HCT116 (cell line): ENCODE measurements around the gene ERN1. TPM values are rescaled to one million over a fixed set of nuclear protein-coding genes. Genes with fewer than 3 reads are reported as not detected.

ENCODE experiments used
- ATAC-seq: fragments of 200-7000 bp; cut with Tn5 transposase; 2 replicates; pipeline ENCODE4 v1.9.1; 2020; ENCODE audit warnings: mild to moderate bottlenecking, moderate library complexity
- BruUV-seq: library from RNA; stranded (reverse); fragments of 400-500 nt; replicated peaks from 2 replicates; lab custom pipeline; 2021; lab: Mats Ljungman, UMichigan
- CTCF ChIA-PET: fragments of 300-600 bp; sonication (Branson Sonifier 250); formaldehyde crosslinking; loops from one replicate; lab custom pipeline; 2021; ENCODE audit warnings: antibody characterized with exemption; lab: Charles Lee
- POLR2A ChIA-PET: fragments of 300-600, 350-600 bp; sonication (Branson Sonifier 250); formaldehyde crosslinking; loops from one replicate; lab custom pipeline; 2021; ENCODE audit warnings: antibody characterized with exemption; lab: Charles Lee
- RAD21 ChIA-PET, 2 experiments: fragments of 300-600 bp; sonication (Branson Sonifier 250); formaldehyde crosslinking; loops; one replicate each; lab custom pipeline; 2023; ENCODE audit warnings: low total read pairs in 2 of 2; ENCODE audit not compliant: uncharacterized antibody in 2 of 2, unreplicated experiment in 2 of 2, low non-redundant PET in 1 of 2; lab: Charles Lee
- DNase-seq: peaks from one replicate; pipeline ENCODE4 v3.0.0-alpha.2; 2010; ENCODE audit warnings: low read depth, low spot score
- H2AFZ ChIP-seq: fragments of 200-600 bp; shearing (Covaris generic), sonication (generic); 2 replicates; pipeline ENCODE4 v1.6.1; 2017; ENCODE audit warnings: low read depth, mixed run types, mixed read lengths, antibody characterized with exemption, low read length; ENCODE audit not compliant: poor library complexity, severe bottlenecking
- H3K27ac ChIP-seq: 2 replicates; pipeline ENCODE4 v1.5.1; 2012; ENCODE audit warnings: low read depth, low read length
- H3K27me3 ChIP-seq: fragments of 200-600 bp; sonication (generic); 2 replicates; pipeline ENCODE4 v1.6.1; 2016; ENCODE audit warnings: mixed run types, low read length, mixed read lengths; ENCODE audit not compliant: insufficient read depth
- H3K36me3 ChIP-seq, 2 experiments: fragments of 200-500 bp in 1 of 2; fragments of 200-600 bp in 1 of 2; sonication (Bioruptor generic) in 1 of 2; sonication (generic) in 1 of 2; 2 replicates each; pipeline versions ENCODE4 v1.5.1 to v1.6.1; 2014 to 2016; ENCODE audit warnings: low read length in 2 of 2, inconsistent platforms in 1 of 2, mixed read lengths in 1 of 2, mixed run types in 1 of 2; ENCODE audit not compliant: insufficient read depth in 2 of 2, control insufficient read depth in 1 of 2
- H3K4me1 ChIP-seq, 2 experiments: fragments of 200-600 bp in 1 of 2; sonication (generic) in 1 of 2; 2 replicates each; pipeline versions ENCODE4 v1.5.1 to v1.6.1; 2012 to 2017; ENCODE audit warnings: low read length in 2 of 2, inconsistent platforms in 1 of 2, mild to moderate bottlenecking in 1 of 2, mixed read lengths in 1 of 2, mixed run types in 1 of 2, moderate library complexity in 1 of 2; ENCODE audit not compliant: insufficient read depth in 2 of 2, control insufficient read depth in 1 of 2
- H3K4me2 ChIP-seq: fragments of 200-600 bp; sonication (generic); 2 replicates; pipeline ENCODE4 v1.6.1; 2017; ENCODE audit warnings: mixed run types, low read length, mixed read lengths
- H3K4me3 ChIP-seq, 2 experiments: fragments of 200-600 bp in 1 of 2; sonication (generic) in 1 of 2; replicated peaks in 1 of 2; 2 replicates each; pipeline ENCODE4 v1.5.1; 2011 to 2016; ENCODE audit warnings: low read length in 2 of 2, control low read depth in 1 of 2, low read depth in 1 of 2, mild to moderate bottlenecking in 1 of 2, mixed read lengths in 1 of 2, mixed run types in 1 of 2
- H3K79me2 ChIP-seq: fragments of 200-600 bp; sonication (generic); 2 replicates; pipeline ENCODE4 v1.6.1; 2017; ENCODE audit warnings: mild to moderate bottlenecking, mixed run types, low read length, moderate library complexity, mixed read lengths; ENCODE audit not compliant: insufficient read depth
- H3K9ac ChIP-seq: fragments of 200-600 bp; sonication (generic); 2 replicates; pipeline ENCODE4 v1.6.1; 2016; ENCODE audit warnings: low read length, mixed read lengths
- H3K9me2 ChIP-seq: fragments of 200-600 bp; sonication (generic), shearing (Covaris generic); 2 replicates; pipeline ENCODE4 v1.6.1; 2017; ENCODE audit warnings: mixed run types, mild to moderate bottlenecking, moderate library complexity; ENCODE audit not compliant: insufficient read depth
- H3K9me3 ChIP-seq, 2 experiments: fragments of 200-500 bp in 1 of 2; fragments of 200-600 bp in 1 of 2; sonication (Bioruptor generic) in 1 of 2; sonication (generic) in 1 of 2; 2 replicates each; pipeline ENCODE4 v1.6.1; 2014 to 2017; ENCODE audit warnings: low read length in 2 of 2, mixed read lengths in 2 of 2, inconsistent platforms in 1 of 2, low read depth in 1 of 2, mild to moderate bottlenecking in 1 of 2, mixed run types in 1 of 2, moderate library complexity in 1 of 2; ENCODE audit not compliant: control insufficient read depth in 1 of 2, insufficient read depth in 1 of 2
- H4K20me1 ChIP-seq: fragments of 200-600 bp; sonication (generic), shearing (Covaris generic); 2 replicates; pipeline ENCODE4 v1.6.1; 2017; ENCODE audit warnings: mixed run types, mild to moderate bottlenecking, moderate library complexity; ENCODE audit not compliant: insufficient read depth
- ATF3 ChIP-seq: IDR thresholded peaks from 2 replicates; pipeline ENCODE4 v1.6.1; 2012
- CEBPB ChIP-seq: IDR thresholded peaks from 2 replicates; pipeline ENCODE4 v1.6.1; 2012; ENCODE audit warnings: low read depth
- EGR1 ChIP-seq: IDR thresholded peaks from 2 replicates; pipeline ENCODE4 v1.6.1; 2012; ENCODE audit warnings: low read depth
- EZH2phosphoT487 ChIP-seq: fragments of 200-600 bp; IDR thresholded peaks from 2 replicates; pipeline ENCODE4 v1.6.1; 2018; ENCODE audit warnings: antibody characterized with exemption, borderline replicate concordance
- FOSL1 ChIP-seq: IDR thresholded peaks from 2 replicates; pipeline ENCODE4 v1.6.1; 2012; ENCODE audit warnings: low read depth
- RAD21 ChIP-seq: IDR thresholded peaks from 2 replicates; pipeline ENCODE4 v1.6.1; 2012; ENCODE audit warnings: low read depth, mild to moderate bottlenecking
- SIN3A ChIP-seq: IDR thresholded peaks from 2 replicates; pipeline ENCODE4 v1.6.1; 2012; ENCODE audit warnings: low read depth
- SRF ChIP-seq: IDR thresholded peaks from 2 replicates; pipeline ENCODE4 v1.6.1; 2012; ENCODE audit warnings: low read depth
- TCF7L2 ChIP-seq: IDR thresholded peaks from 2 replicates; pipeline ENCODE4 v1.7.0; 2011; ENCODE audit warnings: borderline replicate concordance, inconsistent platforms; ENCODE audit not compliant: insufficient read depth, insufficient read length; ENCODE audit errors: extremely low read depth
- ZBTB33 ChIP-seq: IDR thresholded peaks from 2 replicates; pipeline ENCODE4 v1.6.1; 2011; ENCODE audit warnings: mild to moderate bottlenecking, low read length, moderate library complexity; ENCODE audit not compliant: insufficient replicate concordance; ENCODE audit errors: extremely low read depth
- ZFX ChIP-seq: fragments of 450-650 bp; IDR thresholded peaks from 2 replicates; pipeline ENCODE4 v1.6.1; 2017
- intact Hi-C: fragments of 100-400 bp; cut with micrococcal nuclease; formaldehyde crosslinking; loops from 2 replicates; pipeline ENCODE4 v1.10.0; 2022
- total RNA-seq: library from RNA; stranded (reverse); gene quantifications from one replicate; pipeline ENCODE4 v1.2.1, GENCODE V29; 2021; ENCODE audit not compliant: unreplicated experiment
- TF ChIP-seq, protein P1 (sequence below): IDR thresholded peaks from 2 replicates; pipeline ENCODE4 v1.6.1; 2012; ENCODE audit warnings: low read depth

ERN1 gene
- total RNA-seq, 1 experiment from 2014 or later: 28.2 TPM

- POLR2A ChIA-PET: interaction anchor here (1.6 to 2.1 kb wide), 2 partner anchors 13 to 35 kb away, joined by 4 to 6 read pairs; no protein-coding TSS in a partner anchor
- Histone ChIP-seq H3K4me3 (no peak overlapping the region), H2AFZ (no peak overlapping the region), H3K27ac (no peak overlapping the region), H4K20me1 (no peaks in the 10 kb centered on the region), H3K36me3 (no peaks in the 10 kb centered on the region), H3K9me2 (no peaks in the 10 kb centered on the region), H3K9ac (no peak overlapping the region), H3K79me2 (peaks cover 9% of the 10 kb centered on the region; the same call in 1 of the 2 replicates)
- RAD21 ChIA-PET: no interaction called here
- intact Hi-C loops: no loop called here
- 0 out of 2 replicates have a peak, but pooled peaks have one; percentile 36 for ATAC-seq
- TF ChIP-seq FOSL1: no peak
- no peak for TF ChIP-seq SIN3A
- no peak; the same call in 1 of the 2 replicates for TF ChIP-seq SRF
- no peak for TF ChIP-seq EZH2phosphoT487
- TF ChIP-seq RAD21: no peak
- TF ChIP-seq, protein P1, sequence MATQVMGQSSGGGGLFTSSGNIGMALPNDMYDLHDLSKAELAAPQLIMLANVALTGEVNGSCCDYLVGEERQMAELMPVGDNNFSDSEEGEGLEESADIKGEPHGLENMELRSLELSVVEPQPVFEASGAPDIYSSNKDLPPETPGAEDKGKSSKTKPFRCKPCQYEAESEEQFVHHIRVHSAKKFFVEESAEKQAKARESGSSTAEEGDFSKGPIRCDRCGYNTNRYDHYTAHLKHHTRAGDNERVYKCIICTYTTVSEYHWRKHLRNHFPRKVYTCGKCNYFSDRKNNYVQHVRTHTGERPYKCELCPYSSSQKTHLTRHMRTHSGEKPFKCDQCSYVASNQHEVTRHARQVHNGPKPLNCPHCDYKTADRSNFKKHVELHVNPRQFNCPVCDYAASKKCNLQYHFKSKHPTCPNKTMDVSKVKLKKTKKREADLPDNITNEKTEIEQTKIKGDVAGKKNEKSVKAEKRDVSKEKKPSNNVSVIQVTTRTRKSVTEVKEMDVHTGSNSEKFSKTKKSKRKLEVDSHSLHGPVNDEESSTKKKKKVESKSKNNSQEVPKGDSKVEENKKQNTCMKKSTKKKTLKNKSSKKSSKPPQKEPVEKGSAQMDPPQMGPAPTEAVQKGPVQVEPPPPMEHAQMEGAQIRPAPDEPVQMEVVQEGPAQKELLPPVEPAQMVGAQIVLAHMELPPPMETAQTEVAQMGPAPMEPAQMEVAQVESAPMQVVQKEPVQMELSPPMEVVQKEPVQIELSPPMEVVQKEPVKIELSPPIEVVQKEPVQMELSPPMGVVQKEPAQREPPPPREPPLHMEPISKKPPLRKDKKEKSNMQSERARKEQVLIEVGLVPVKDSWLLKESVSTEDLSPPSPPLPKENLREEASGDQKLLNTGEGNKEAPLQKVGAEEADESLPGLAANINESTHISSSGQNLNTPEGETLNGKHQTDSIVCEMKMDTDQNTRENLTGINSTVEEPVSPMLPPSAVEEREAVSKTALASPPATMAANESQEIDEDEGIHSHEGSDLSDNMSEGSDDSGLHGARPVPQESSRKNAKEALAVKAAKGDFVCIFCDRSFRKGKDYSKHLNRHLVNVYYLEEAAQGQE: no peak
- no peak for TF ChIP-seq EGR1
- no peak for TF ChIP-seq ATF3
- TF ChIP-seq TCF7L2: no peak
- no peak; the same call in 1 of the 2 replicates for TF ChIP-seq CEBPB
- no peak for TF ChIP-seq ZFX
- TF ChIP-seq ZBTB33: no peak
- TF ChIP-seq, all 23 proteins: peak for 0
- no peaks in the 10 kb centered on the region for H3K27me3 ChIP-seq
- BruUV-seq: no TSS peak
- H3K9me3 ChIP-seq: no peaks in the 10 kb centered on the region
- DNase-seq: no peak
- H3K4me1 ChIP-seq: peaks cover 7 to 13% of the 10 kb centered on the region in 2 experiments; a peak in 3 of 4 replicates
- CTCF ChIA-PET: interaction anchor here (2.1 kb wide), 1 partner anchor 23 kb away, joined by 6 read pairs; no protein-coding TSS in a partner anchor
- 0 out of 2 replicates have a peak overlapping the region, but pooled peaks have one; percentile 1 for H3K4me2 ChIP-seq
Measured at GRCh38 chr17:64110379-64111152, 19.4 kb downstream of the ERN1 start.
